ENCODE results near the gene GCK. TPM values are rescaled to one million over a fixed set of nuclear protein-coding genes. Genes with fewer than 3 reads are reported as not detected.
A peak's percentile ranks its signal among the peaks of the same experiment; 100 is the strongest.

GCK gene
- total RNA-seq, 1 donor from 2014 or later, result 0.47 TPM

DNA sequence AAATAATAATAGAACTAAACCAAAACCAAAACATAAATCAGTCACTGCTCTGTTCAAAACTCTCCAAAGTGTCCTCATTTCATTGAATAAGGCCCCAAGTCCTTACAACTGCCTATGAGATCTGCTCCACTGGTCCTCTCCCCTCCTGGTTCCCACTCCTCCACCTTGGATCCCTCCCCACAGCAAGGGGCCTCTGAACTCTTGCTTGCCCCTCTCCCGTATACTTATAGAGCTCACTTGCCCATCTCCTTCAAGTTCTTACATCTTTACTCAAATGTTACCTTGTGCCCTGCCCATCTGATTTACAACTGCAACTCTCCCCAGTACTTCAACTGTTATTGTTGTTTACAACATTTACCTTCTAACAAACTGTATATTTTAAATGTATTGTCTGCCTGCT lies 66.7 kb downstream of the GCK start:
- intact Hi-C loops (cut with DNase I), result no loop called here
- peaks cover 17% of the 10 kb centered on the region for H3K4me1 ChIP-seq
- H3K9me3 ChIP-seq, result no peaks in the 10 kb centered on the region

DNA sequence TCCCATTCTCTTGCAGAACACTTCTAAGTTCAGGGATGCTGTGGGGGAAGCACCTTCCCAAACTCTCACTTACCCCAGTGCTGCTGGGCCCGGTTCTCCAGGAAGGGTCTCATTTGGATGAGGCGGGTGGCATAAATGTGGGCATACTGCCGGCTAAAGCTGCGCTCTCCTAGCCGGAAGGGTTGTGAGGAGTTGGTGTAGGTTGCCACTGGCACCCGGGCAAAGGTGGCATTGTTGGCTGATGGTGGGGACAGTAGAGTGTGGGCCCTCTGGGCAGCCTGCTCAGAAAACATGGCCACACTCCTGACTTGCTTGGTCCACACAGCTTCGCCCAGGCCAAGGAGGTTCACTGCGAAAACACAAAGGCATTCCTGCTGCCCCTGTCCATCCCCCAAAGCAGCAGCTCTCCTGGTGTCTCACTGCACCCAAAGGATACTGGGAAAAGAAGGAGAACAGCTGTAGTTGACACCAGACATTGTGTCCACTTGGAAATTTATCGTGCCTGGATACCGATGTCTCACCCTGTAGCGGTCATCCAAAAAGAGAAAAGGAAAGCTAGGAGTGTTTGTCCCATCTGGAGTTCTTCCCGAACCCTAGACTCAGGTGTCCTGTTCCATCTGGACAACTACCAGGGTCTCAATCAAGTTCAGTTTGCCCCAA lies 67.3 kb downstream of the GCK start:
- Histone ChIP-seq H3K4me3 (no peak overlapping the region), H3K9me3 (no peaks in the 10 kb centered on the region), H3K27me3 (ENCODE audit: low read depth) (no peaks in the 10 kb centered on the region), H3K36me3 (peaks cover 29% of the 10 kb centered on the region), H3K4me1 (peaks cover 17% of the 10 kb centered on the region), H3K27ac (no peak overlapping the region)
- intact Hi-C loops (cut with DNase I), result no loop called here
- TF ChIP-seq, protein P1, sequence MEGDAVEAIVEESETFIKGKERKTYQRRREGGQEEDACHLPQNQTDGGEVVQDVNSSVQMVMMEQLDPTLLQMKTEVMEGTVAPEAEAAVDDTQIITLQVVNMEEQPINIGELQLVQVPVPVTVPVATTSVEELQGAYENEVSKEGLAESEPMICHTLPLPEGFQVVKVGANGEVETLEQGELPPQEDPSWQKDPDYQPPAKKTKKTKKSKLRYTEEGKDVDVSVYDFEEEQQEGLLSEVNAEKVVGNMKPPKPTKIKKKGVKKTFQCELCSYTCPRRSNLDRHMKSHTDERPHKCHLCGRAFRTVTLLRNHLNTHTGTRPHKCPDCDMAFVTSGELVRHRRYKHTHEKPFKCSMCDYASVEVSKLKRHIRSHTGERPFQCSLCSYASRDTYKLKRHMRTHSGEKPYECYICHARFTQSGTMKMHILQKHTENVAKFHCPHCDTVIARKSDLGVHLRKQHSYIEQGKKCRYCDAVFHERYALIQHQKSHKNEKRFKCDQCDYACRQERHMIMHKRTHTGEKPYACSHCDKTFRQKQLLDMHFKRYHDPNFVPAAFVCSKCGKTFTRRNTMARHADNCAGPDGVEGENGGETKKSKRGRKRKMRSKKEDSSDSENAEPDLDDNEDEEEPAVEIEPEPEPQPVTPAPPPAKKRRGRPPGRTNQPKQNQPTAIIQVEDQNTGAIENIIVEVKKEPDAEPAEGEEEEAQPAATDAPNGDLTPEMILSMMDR (IDR thresholded peaks at IDR 0.05), result no peak
- DNase-seq (peak; percentile 20), ATAC-seq (no peak)

More for the DNA sequence above, 66.7 kb downstream of the GCK start:
- peak overlapping the region; percentile 80 for H3K27ac ChIP-seq
- TF ChIP-seq, protein P1 (IDR thresholded peaks at IDR 0.05), result no peak
- H3K36me3 ChIP-seq, result peaks cover 25% of the 10 kb centered on the region
- ATAC-seq (no peak), DNase-seq (no peak)
- peak overlapping the region; percentile 77 for H3K4me3 ChIP-seq
- no peaks in the 10 kb centered on the region for H3K27me3 ChIP-seq (ENCODE audit: low read depth)

DNA sequence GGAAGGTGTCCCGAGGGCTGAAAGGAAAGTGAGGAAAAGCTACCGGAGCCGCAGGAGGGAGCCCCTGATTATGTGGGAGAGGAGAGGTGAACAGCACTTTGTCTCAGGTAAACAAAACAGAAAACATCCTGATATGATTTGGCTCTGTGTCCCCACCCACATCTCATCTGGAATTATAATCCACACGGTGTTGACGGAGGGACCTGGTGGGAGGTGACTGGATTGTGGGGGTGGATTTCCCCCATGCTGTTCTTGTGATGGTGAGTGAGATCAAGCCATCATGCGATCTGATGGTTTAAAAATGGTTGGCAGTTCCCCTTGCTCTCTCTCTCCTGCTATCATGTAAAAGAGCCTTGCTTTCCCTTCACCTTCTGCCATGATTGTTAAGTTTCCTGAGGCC lies 68.8 kb downstream of the GCK start:
- TF ChIP-seq, protein P1 (IDR thresholded peaks at IDR 0.05), result no peak
- DNase-seq, result no peak
- no peak for ATAC-seq
- Histone ChIP-seq H3K27ac (no peak overlapping the region), H3K36me3 (peaks cover 44% of the 10 kb centered on the region), H3K4me3 (no peak overlapping the region), H3K27me3 (ENCODE audit: low read depth) (no peaks in the 10 kb centered on the region), H3K4me1 (peaks cover 17% of the 10 kb centered on the region), H3K9me3 (no peaks in the 10 kb centered on the region)
- intact Hi-C loops (cut with DNase I), result no loop called here

DNA sequence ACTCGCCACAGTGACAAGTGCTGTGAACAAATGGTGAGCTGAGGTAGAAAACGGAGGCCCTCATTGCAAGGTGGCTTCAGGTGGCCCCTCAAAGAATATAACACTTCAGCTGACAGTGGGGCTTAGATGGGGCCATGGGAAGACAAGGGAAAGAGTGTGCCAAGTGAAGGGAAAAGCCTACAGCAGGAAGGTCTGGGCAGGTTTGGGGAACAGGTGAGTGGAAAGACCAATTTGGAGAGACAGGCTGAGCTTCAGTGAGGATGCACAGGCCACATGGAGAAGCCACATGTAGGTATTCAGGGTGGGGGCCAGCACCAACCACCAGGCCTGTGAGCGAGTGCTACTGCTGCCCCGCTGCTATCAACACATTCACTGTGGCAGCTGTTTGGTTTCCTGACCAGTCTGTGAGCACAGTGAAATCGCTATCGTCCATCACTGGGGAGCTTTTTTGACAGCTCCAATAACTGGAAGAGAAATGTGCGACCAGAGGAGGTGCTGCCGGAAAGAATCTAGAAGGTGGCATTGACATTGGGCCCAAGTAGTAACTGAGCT lies 69.3 kb downstream of the GCK start:
- no peak overlapping the region for H3K4me3 ChIP-seq
- intact Hi-C loops (cut with DNase I), result no loop called here
- H3K4me1 ChIP-seq, result peaks cover 17% of the 10 kb centered on the region
- H3K9me3 ChIP-seq, result no peaks in the 10 kb centered on the region
- peaks cover 48% of the 10 kb centered on the region for H3K36me3 ChIP-seq
- no peak for DNase-seq
- H3K27ac ChIP-seq, result no peak overlapping the region
- TF ChIP-seq, protein P1 (IDR thresholded peaks at IDR 0.05), result no peak
- H3K27me3 ChIP-seq (ENCODE audit: low read depth), result no peaks in the 10 kb centered on the region
- ATAC-seq, result no peak

DNA sequence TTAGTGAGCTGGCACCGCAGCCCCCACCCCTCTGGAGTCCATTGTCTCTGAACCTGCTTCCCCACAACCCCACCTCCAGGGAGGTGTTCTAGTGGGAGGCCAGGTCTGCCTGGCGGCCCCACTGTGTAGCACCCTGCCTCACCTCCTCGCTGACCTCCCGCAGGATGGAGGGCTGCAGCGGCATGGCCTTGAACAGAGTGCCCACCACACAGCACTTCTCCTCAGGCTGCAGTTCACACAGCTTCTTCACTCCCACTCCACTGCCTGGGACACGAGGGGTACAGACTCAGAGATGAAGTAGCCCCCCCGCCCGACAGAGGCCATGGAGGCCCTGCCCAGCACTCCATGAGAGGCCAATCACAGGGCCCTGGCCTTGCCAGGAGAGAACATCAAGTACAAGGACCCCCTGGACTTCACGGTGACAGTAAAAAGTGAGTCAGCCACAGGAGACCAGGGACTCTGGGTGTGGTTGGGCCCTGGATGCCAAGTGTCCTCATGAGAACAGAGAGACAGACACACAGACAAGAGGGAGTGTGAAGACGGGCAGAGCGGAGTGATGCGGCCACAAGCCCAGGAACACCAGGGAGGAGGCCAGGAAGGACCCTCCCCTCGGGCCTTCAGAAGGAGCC lies 71.3 kb downstream of the GCK start:
- Histone ChIP-seq H3K9me3 (no peaks in the 10 kb centered on the region), H3K27ac (no peak overlapping the region), H3K27me3 (ENCODE audit: low read depth) (no peaks in the 10 kb centered on the region), H3K36me3 (peaks cover 64% of the 10 kb centered on the region), H3K4me1 (peaks cover 12% of the 10 kb centered on the region), H3K4me3 (no peak overlapping the region)
- intact Hi-C loops (cut with DNase I), result no loop called here
- TF ChIP-seq, protein P1 (IDR thresholded peaks at IDR 0.05), result no peak
- ATAC-seq (no peak), DNase-seq (no peak)

All from lower lobe of right lung (tissue), 2 donors.